IMR-90 (cell line): Measurements from ENCODE around the gene ADAMTS20. TPM values are rescaled to one million over a fixed set of nuclear protein-coding genes. Genes with fewer than 3 reads are reported as not detected.

Experiments
- ATAC-seq: fragments of 200-7000 bp; cut with Tn5 transposase; 2 replicates; pipeline ENCODE4 v1.9.1; 2020; ENCODE audit warnings: low read depth, mild to moderate bottlenecking, moderate library complexity
- BruUV-seq: library from RNA; stranded (reverse); fragments of 400-500 nt; replicated peaks from 2 replicates; lab custom pipeline; 2021; lab: Mats Ljungman, UMichigan
- CTCF ChIA-PET: fragments of 300-600 bp; formaldehyde crosslinking; extraction: SDS; loops from one replicate; lab custom pipeline; 2021; ENCODE audit warnings: antibody characterized with exemption; lab: Yijun Ruan, JAX
- POLR2A ChIA-PET: fragments of 300-600 bp; sonication (Branson Sonifier 250); formaldehyde crosslinking; loops from one replicate; lab custom pipeline; 2022; ENCODE audit warnings: antibody characterized with exemption; ENCODE audit not compliant: unreplicated experiment; lab: Charles Lee
- DNase-seq: peaks from one replicate; pipeline ENCODE4 v3.0.0; 2013
- H2AFZ ChIP-seq: replicated peaks from 2 replicates; pipeline ENCODE3; 2013; ENCODE audit warnings: low read length, mild to moderate bottlenecking; ENCODE audit not compliant: poor library complexity
- H2AK5ac ChIP-seq: 2 replicates; pipeline ENCODE4 v1.6.1; 2013; ENCODE audit warnings: low read depth, low read length, inconsistent platforms
- H2AK9ac ChIP-seq: replicated peaks from 2 replicates; pipeline ENCODE3; 2013; ENCODE audit warnings: mild to moderate bottlenecking, low read depth, low read length, moderate library complexity; ENCODE audit not compliant: poor library complexity
- H2BK120ac ChIP-seq: 2 replicates; pipeline ENCODE4 v1.6.1; 2013; ENCODE audit warnings: low read depth, low read length, inconsistent platforms
- H2BK15ac ChIP-seq: 3 replicates; pipeline ENCODE4 v1.6.1; 2013; ENCODE audit warnings: low read depth, low read length, inconsistent platforms
- H2BK20ac ChIP-seq: 2 replicates; pipeline ENCODE4 v1.6.1; 2013; ENCODE audit warnings: low read depth, mild to moderate bottlenecking, inconsistent platforms, low read length, moderate library complexity
- H2BK5ac ChIP-seq: 2 replicates; pipeline ENCODE4 v1.6.1; 2013; ENCODE audit warnings: mild to moderate bottlenecking, low read depth, low read length, inconsistent platforms; ENCODE audit not compliant: poor library complexity, severe bottlenecking
- H3K14ac ChIP-seq: replicated peaks from 2 replicates; pipeline ENCODE4 v1.6.1; 2013; ENCODE audit warnings: low read depth, low read length, inconsistent platforms
- H3K18ac ChIP-seq: 2 replicates; pipeline ENCODE4 v1.6.1; 2013; ENCODE audit warnings: low read depth, low read length, control low read depth
- H3K23ac ChIP-seq: 2 replicates; pipeline ENCODE4 v1.6.1; 2013; ENCODE audit warnings: low read depth, low read length, inconsistent platforms
- H3K27ac ChIP-seq: 2 replicates; pipeline ENCODE4 v1.5.1; 2013; ENCODE audit warnings: mild to moderate bottlenecking, control low read depth, low read length; ENCODE audit not compliant: insufficient read depth
- H3K27me3 ChIP-seq: 2 replicates; pipeline ENCODE4 v1.6.1; 2013; ENCODE audit warnings: low read length; ENCODE audit not compliant: control insufficient read depth, insufficient read depth
- H3K36me3 ChIP-seq: 2 replicates; pipeline ENCODE4 v1.6.1; 2013; ENCODE audit warnings: low read length, mixed read lengths; ENCODE audit not compliant: control insufficient read depth, insufficient read depth
- H3K4ac ChIP-seq: 2 replicates; pipeline ENCODE4 v1.6.1; 2013; ENCODE audit warnings: low read depth, low read length, inconsistent platforms
- H3K4me1 ChIP-seq: 2 replicates; pipeline ENCODE4 v1.6.1; 2013; ENCODE audit warnings: low read length, mixed read lengths; ENCODE audit not compliant: control insufficient read depth, insufficient read depth
- H3K4me2 ChIP-seq: 2 replicates; pipeline ENCODE4 v1.6.1; 2013; ENCODE audit warnings: low read depth, mild to moderate bottlenecking, control low read depth, low read length, moderate library complexity
- H3K4me3 ChIP-seq: 2 replicates; pipeline ENCODE4 v1.5.1; 2013; ENCODE audit warnings: low read depth, mild to moderate bottlenecking, control low read depth, low read length, moderate library complexity; ENCODE audit not compliant: insufficient read depth
- H3K56ac ChIP-seq: 2 replicates; pipeline ENCODE4 v1.6.1; 2013; ENCODE audit warnings: low read length, inconsistent platforms; ENCODE audit not compliant: insufficient read depth; ENCODE audit errors: extremely low read depth
- H3K79me1 ChIP-seq, 2 experiments: 2 replicates each; pipeline ENCODE4 v1.6.1; 2013; ENCODE audit warnings: low read length in 2 of 2, inconsistent platforms in 1 of 2, low read depth in 1 of 2
- H3K9ac ChIP-seq: 2 replicates; pipeline ENCODE4 v1.6.1; 2013; ENCODE audit warnings: low read depth, low read length, control low read depth
- H3K9me1 ChIP-seq: 2 replicates; pipeline ENCODE4 v1.6.1; 2013; ENCODE audit warnings: low read length, inconsistent platforms; ENCODE audit not compliant: insufficient read depth
- H3K9me3 ChIP-seq: 2 replicates; pipeline ENCODE4 v1.6.1; 2013; ENCODE audit warnings: low read length; ENCODE audit not compliant: control insufficient read depth, insufficient read depth
- H4K20me1 ChIP-seq: 2 replicates; pipeline ENCODE4 v1.6.1; 2013; ENCODE audit warnings: low read length, inconsistent platforms; ENCODE audit not compliant: insufficient read depth
- H4K5ac ChIP-seq: 2 replicates; pipeline ENCODE4 v1.6.1; 2013; ENCODE audit warnings: mild to moderate bottlenecking, low read depth, low read length, control low read depth
- H4K8ac ChIP-seq, 2 experiments: 2 replicates each; pipeline ENCODE4 v1.6.1; 2013; ENCODE audit warnings: low read depth in 2 of 2, low read length in 2 of 2, control low read depth in 1 of 2, inconsistent platforms in 1 of 2
- H4K91ac ChIP-seq: 2 replicates; pipeline ENCODE4 v1.6.1; 2013; ENCODE audit warnings: low read depth, low read length, inconsistent platforms; ENCODE audit not compliant: insufficient read depth
- MAFK ChIP-seq: IDR thresholded peaks from 2 replicates; pipeline ENCODE4 v1.6.1; 2012; ENCODE audit warnings: low read depth, low read length, improper control_type of control experiment
- RFX5 ChIP-seq: IDR thresholded peaks from 2 replicates; pipeline ENCODE4 v1.8.0; 2012; ENCODE audit warnings: low read depth, mild to moderate bottlenecking, low read length, moderate library complexity
- WGBS, 2 experiments: methylation state at CpG; one replicate each; pipeline versions ENCODE4 v1.1.5 to v1.1.7; 2013; ENCODE audit warnings: missing lambda C conversion rate in 2 of 2; ENCODE audit not compliant: insufficient read length in 1 of 2; ENCODE audit errors: extremely low coverage in 2 of 2; 5-methylcytosine and 5-hydroxymethylcytosine counted together
- dilution Hi-C: fragments of 300-500 bp; cut with HindIII; formaldehyde crosslinking; loops from one replicate; pipeline ENCODE4 v1.14.3; 2018; ENCODE audit warnings: low sequenced_read_pairs; ENCODE audit not compliant: unreplicated experiment
- in situ Hi-C: fragments of 300-500 bp; cut with MboI; formaldehyde crosslinking; loops from 3 replicates; pipeline ENCODE4 v1.14.3; 2019; ENCODE audit warnings: low sequenced_read_pairs, inconsistent platforms, mixed read lengths
- intact Hi-C: fragments of 100-400 bp; cut with micrococcal nuclease; formaldehyde crosslinking; loops from 2 replicates; pipeline ENCODE4 v1.10.0; 2022
- polyA plus RNA-seq, 3 experiments: library from polyadenylated mRNA; depleted of rRNA; stranded (reverse); fragments of >200 nt; gene quantifications; 2 replicates each; pipeline ENCODE4 v1.2.3, GENCODE V29; 2012; ENCODE audit warnings: low replicate concordance in 1 of 3
- total RNA-seq: library from RNA; depleted of rRNA; stranded (reverse); fragments of >200 nt; gene quantifications from 2 replicates; pipeline ENCODE4 v1.2.3, GENCODE V29; 2012
- TF ChIP-seq, protein P1 (sequence below): fragments of 150-350 bp; IDR thresholded peaks from 2 replicates; pipeline ENCODE4 v1.6.1; 2016; ENCODE audit warnings: low read depth, mild to moderate bottlenecking, low read length, moderate library complexity, borderline replicate concordance

The ADAMTS20 gene
- total and polyA plus RNA-seq, 2 of the 4 experiments (the other 2 are of a cell fraction): not detected

GRCh38 chr12:43325786-43326185 is 226.2 kb downstream of the ADAMTS20 start:
- Histone ChIP-seq H4K5ac (peak overlapping the region; percentile 92; the same call in 1 of the 2 replicates), H3K27me3 (no peaks in the 10 kb centered on the region), H4K20me1 (no peaks in the 10 kb centered on the region), H2AK5ac (no peak overlapping the region), H3K4ac (peak overlapping the region; percentile 14; the same call in 1 of the 2 replicates), H3K4me2 (no peak overlapping the region), H2AFZ (no peak overlapping the region), H3K18ac (peak overlapping the region; percentile 82; the same call in 1 of the 2 replicates), H3K4me1 (peaks cover 4% of the 10 kb centered on the region; the same call in 1 of the 2 replicates), H2AK9ac (no peak overlapping the region), H2BK15ac (no peak overlapping the region), H3K9me3 (peaks cover 8% of the 10 kb centered on the region), H2BK20ac (0 out of 2 replicates have a peak overlapping the region, but pooled peaks have one; percentile 2), H4K8ac (peak overlapping the region in 1 of 2 experiments; percentile 11; a peak in 1 of 4 replicates), H3K56ac (no peak overlapping the region), H3K14ac (no peak overlapping the region), H3K9ac (no peak overlapping the region), H3K36me3 (no peaks in the 10 kb centered on the region), H3K79me1 (no peaks in the 10 kb centered on the region), H3K23ac (no peak overlapping the region), H2BK5ac (peak overlapping the region; percentile 83), H4K91ac (peak overlapping the region; percentile 31), H2BK120ac (peak overlapping the region; percentile 0; the same call in 1 of the 2 replicates), H3K27ac (no peak overlapping the region), H3K9me1 (peaks cover 4% of the 10 kb centered on the region; the same call in 1 of the 2 replicates), H3K4me3 (no peak overlapping the region)
- intact Hi-C loops: no loop called here
- in situ Hi-C loops: no loop called here
- TF ChIP-seq, protein P1, sequence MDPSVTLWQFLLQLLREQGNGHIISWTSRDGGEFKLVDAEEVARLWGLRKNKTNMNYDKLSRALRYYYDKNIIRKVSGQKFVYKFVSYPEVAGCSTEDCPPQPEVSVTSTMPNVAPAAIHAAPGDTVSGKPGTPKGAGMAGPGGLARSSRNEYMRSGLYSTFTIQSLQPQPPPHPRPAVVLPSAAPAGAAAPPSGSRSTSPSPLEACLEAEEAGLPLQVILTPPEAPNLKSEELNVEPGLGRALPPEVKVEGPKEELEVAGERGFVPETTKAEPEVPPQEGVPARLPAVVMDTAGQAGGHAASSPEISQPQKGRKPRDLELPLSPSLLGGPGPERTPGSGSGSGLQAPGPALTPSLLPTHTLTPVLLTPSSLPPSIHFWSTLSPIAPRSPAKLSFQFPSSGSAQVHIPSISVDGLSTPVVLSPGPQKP: no peak
- TF ChIP-seq MAFK: no peak
- TF ChIP-seq RFX5: no peak
- ATAC-seq (no peak), DNase-seq (no peak)
- POLR2A ChIA-PET: interaction anchor here (0.6 kb wide), 1 partner anchor 10 kb away, joined by 4 read pairs; no protein-coding TSS in a partner anchor
- WGBS, 2 experiments: 90% methylated on average over 1 of the region's 5 CpGs; no CpG with 5 or more reads in 1 of the 2 experiments
- dilution Hi-C loops: no loop called here
- no TSS peak for BruUV-seq
- CTCF ChIA-PET: no interaction called here
